ENCODE measurements around the gene PPP4R4. TPM values are rescaled to one million over a fixed set of nuclear protein-coding genes. Genes with fewer than 3 reads are reported as not detected.

Gene PPP4R4
- total and polyA plus RNA-seq, 5 experiments from 2014 or later: 0.07 to 1.5 (median 0.34) TPM; not detected in 1

DNA sequence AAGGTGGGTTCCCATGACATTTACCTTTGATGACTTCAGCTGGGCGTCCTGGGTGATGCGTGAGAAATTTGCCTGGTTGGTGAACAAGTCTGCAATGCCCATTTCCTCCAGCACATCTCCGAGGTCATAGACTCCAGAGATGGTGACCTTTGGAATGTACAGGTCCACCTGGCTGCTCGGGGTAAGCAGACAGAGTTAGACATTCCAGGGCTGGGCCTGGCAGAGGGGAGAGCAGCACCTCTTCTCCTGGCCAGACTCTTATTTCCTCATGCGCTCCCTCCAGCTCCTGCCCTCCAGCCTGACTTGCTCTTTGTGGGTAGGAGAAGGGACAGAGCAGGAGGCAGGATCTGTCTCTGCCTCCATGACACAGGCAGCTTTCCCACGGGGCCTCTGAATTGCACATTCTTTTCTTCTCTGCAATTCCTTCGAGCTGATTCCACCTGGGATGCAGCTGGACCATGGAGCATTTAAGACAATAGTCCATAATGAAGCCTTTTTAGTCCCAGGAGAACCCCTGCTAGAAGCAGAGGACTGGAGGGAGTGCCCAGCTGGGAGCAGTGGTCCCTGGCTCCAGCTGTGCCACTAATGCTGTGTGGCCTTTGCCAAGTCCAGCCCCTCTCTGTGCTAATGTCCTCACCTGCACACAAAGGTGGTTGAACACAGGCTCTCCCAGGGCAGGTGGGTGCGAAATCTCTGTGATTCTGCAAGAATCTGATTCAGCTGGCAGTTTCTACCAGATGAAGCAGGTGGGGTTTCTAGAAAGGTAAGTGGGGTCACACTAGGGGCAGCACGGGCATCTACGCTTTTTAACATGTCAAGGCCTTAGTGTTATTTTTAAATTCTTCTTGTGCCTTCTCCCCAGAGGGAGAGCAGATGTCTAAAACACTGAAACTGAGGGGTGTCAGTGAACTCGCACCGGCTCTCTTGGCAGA is 132.2 kb downstream of the PPP4R4 start:
- no peak overlapping the region for H3K4me3 Mint-ChIP-seq
- ATAC-seq (no peak), DNase-seq (no peak)
- peaks cover 3 to 18% (median 14%) of the 10 kb centered on the region in 5 donors for H3K27me3 Mint-ChIP-seq
- H3K4me1 Mint-ChIP-seq: no peaks in the 10 kb centered on the region
- POLR2A ChIA-PET: no interaction called here
- H3K27ac Mint-ChIP-seq: no peak overlapping the region
- peaks cover 9 to 28% (median 20%) of the 10 kb centered on the region in 9 donors for H3K9me3 Mint-ChIP-seq
- H3K36me3 Mint-ChIP-seq: peaks cover 0 to 16% (median 0%) of the 10 kb centered on the region in 3 donors

GRCh38 chr14:94307410-94307992 is 133.4 kb downstream of the PPP4R4 start:
- no peak for ATAC-seq
- DNase-seq: no peak
- Mint-ChIP-seq H3K27ac (no peak overlapping the region), H3K4me1 (no peaks in the 10 kb centered on the region), H3K36me3 (peaks cover 0 to 16% (median 0%) of the 10 kb centered on the region in 3 donors), H3K4me3 (no peak overlapping the region), H3K27me3 (peaks cover 3 to 18% (median 14%) of the 10 kb centered on the region in 5 donors), H3K9me3 (peaks cover 9 to 25% (median 20%) of the 10 kb centered on the region in 9 donors)
- POLR2A ChIA-PET: no interaction called here

DNA sequence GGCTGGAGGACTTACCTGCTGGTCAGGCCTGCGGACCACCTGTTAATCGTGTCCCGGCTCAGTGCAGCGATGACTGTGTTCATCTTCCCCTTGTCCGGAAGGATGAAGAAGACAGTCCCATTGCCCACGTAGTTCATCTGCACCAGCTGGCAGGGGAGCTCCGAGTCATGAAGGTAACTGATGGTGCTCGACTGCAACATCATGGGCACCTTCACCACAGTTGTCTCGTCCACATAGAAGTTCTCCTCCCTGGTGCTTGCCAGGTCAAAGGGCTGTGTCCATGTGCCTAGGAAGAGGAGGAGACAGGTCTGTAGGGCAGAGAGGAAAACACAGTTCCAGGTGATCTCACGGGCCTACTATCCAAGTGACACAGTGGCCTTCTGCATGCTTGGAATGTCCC is 135.6 kb downstream of the PPP4R4 start:
- DNase-seq (no peak), ATAC-seq (no peak)
- POLR2A ChIA-PET: no interaction called here
- Mint-ChIP-seq H3K27me3 (peaks cover 3 to 20% (median 17%) of the 10 kb centered on the region in 5 donors), H3K9me3 (peaks cover 9 to 27% (median 20%) of the 10 kb centered on the region in 9 donors), H3K27ac (no peak overlapping the region), H3K4me1 (no peaks in the 10 kb centered on the region), H3K36me3 (peaks cover 0 to 16% (median 0%) of the 10 kb centered on the region in 3 donors), H3K4me3 (no peak overlapping the region)

DNA sequence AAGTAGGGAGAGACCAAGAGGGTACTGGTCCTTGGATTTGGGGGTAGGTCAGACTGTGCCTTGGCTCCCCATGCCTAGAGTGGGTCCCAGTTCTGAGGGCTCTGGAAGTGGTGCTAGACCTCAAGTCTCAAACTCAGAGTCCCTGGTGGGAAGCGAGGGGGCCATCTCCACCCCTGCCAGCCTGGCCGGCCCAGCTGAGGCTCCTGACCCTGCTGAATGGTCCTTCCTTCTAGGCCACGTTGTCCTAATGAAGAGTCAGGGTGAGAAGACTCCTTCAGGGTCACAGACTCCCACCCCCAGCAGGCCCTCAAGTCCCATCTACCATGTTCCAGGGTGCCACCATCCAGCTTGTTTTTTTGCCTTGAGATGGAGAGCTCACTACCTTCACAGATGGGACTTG is 136.1 kb downstream of the PPP4R4 start:
- peaks cover 3 to 20% (median 14%) of the 10 kb centered on the region in 5 donors for H3K27me3 Mint-ChIP-seq
- peaks cover 9 to 29% (median 20%) of the 10 kb centered on the region in 9 donors for H3K9me3 Mint-ChIP-seq
- no peak overlapping the region for H3K27ac Mint-ChIP-seq
- H3K4me3 Mint-ChIP-seq: no peak overlapping the region
- ATAC-seq (no peak), DNase-seq (no peak)
- POLR2A ChIA-PET: no interaction called here
- H3K36me3 Mint-ChIP-seq: peaks cover 0 to 16% (median 0%) of the 10 kb centered on the region in 3 donors
- H3K4me1 Mint-ChIP-seq: no peaks in the 10 kb centered on the region

DNA sequence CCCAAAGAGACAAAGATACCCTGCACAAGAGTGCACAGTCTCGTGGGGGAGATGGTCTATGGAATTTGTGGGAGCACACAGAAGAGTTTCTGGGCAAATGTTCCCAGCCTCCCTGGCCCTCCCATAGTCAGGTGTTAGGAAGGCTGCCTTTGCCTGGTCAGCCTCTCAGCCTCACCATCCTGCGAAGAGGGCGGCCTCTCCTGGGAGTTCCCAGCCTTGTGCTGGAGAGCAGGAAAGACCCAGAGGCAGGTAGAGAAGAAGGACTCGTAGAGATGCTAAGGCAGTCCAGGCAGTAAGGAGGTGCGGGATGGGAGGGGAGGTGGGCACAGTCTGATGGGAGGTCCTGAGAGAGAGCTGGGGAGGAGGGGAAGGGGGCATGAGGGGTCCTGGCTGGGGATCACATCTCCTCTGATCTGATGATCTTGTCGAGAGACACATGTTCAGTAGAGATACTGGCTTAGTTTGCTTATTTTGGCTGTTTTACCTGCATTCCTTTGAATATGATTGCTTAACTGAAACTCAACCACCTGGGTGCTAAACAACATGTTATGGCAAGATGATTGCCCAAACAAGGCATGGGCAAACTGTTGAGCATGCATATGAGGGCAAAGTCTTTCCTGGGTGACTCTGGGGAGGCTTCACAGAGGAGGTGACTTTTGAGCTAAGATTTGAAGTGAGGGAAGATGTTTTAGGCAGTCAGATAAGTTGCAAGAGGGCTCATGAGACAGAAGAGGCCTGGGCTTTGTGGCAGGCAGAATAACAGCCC is 138.5 kb downstream of the PPP4R4 start:
- H3K27ac Mint-ChIP-seq: no peak overlapping the region

GRCh38 chr14:94313991-94314655 is 140.0 kb downstream of the PPP4R4 start:
- peaks cover 0 to 8% (median 2%) of the 10 kb centered on the region in 5 donors for H3K27me3 Mint-ChIP-seq
- POLR2A ChIA-PET: no interaction called here
- no peak overlapping the region for H3K4me3 Mint-ChIP-seq
- ATAC-seq (no peak), DNase-seq (no peak)
- H3K36me3 Mint-ChIP-seq: peaks cover 0 to 8% (median 0%) of the 10 kb centered on the region in 3 donors
- H3K9me3 Mint-ChIP-seq: peaks cover 0 to 17% (median 5%) of the 10 kb centered on the region in 9 donors
- H3K4me1 Mint-ChIP-seq: no peaks in the 10 kb centered on the region
- H3K27ac Mint-ChIP-seq: no peak overlapping the region

More for the DNA sequence above, 138.5 kb downstream of the PPP4R4 start:
- H3K4me3 Mint-ChIP-seq: no peak overlapping the region
- POLR2A ChIA-PET: no interaction called here
- H3K4me1 Mint-ChIP-seq: no peaks in the 10 kb centered on the region
- H3K27me3 Mint-ChIP-seq: peaks cover 3 to 20% (median 14%) of the 10 kb centered on the region in 5 donors
- ATAC-seq (no peak), DNase-seq (no peak)
- H3K9me3 Mint-ChIP-seq: peaks cover 6 to 31% (median 13%) of the 10 kb centered on the region in 9 donors
- peaks cover 0 to 18% (median 0%) of the 10 kb centered on the region in 3 donors for H3K36me3 Mint-ChIP-seq

GRCh38 chr14:94314890-94315289 is 140.8 kb downstream of the PPP4R4 start:
- no peaks in the 10 kb centered on the region for H3K4me1 Mint-ChIP-seq
- no peak overlapping the region for H3K4me3 Mint-ChIP-seq
- H3K9me3 Mint-ChIP-seq: peaks cover 0 to 14% (median 7%) of the 10 kb centered on the region in 9 donors
- DNase-seq: no peak
- POLR2A ChIA-PET: no interaction called here
- H3K27ac Mint-ChIP-seq: no peak overlapping the region
- peaks cover 0 to 6% (median 0%) of the 10 kb centered on the region in 3 donors for H3K36me3 Mint-ChIP-seq
- H3K27me3 Mint-ChIP-seq: peaks cover 0 to 8% (median 2%) of the 10 kb centered on the region in 5 donors
- ATAC-seq: no peak

GRCh38 chr14:94316692-94317091 is 142.6 kb downstream of the PPP4R4 start:
- POLR2A ChIA-PET: no interaction called here
- Mint-ChIP-seq H3K27ac (no peak overlapping the region), H3K9me3 (peaks cover 0 to 14% (median 7%) of the 10 kb centered on the region in 9 donors), H3K36me3 (peaks cover 0 to 6% (median 0%) of the 10 kb centered on the region in 3 donors), H3K4me1 (no peaks in the 10 kb centered on the region), H3K27me3 (peaks cover 0 to 13% (median 3%) of the 10 kb centered on the region in 5 donors), H3K4me3 (no peak overlapping the region)
- DNase-seq (no peak), ATAC-seq (no peak)

DNA sequence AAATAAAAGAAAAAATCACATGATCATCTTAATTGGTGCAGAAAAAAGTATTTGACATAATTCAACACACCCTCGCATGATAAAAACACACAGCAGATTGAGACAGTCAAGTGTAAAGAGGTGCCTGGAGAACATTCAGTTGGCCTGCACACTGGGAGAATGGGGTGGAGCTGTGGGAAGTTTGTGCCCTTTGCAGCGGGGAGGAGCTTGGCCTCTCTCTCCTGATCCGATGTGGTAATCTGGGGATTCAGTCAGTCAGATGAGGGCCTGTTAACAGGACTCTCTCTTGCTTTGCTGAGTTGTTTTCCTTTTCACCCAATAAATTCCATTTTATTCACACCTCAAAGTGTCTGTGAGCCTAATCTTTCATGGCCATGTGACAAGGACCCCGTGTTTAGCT is 143.1 kb downstream of the PPP4R4 start:
- POLR2A ChIA-PET: no interaction called here
- Mint-ChIP-seq H3K4me3 (no peak overlapping the region), H3K27ac (no peak overlapping the region), H3K27me3 (peaks cover 0 to 15% (median under 1%) of the 10 kb centered on the region in 5 donors), H3K36me3 (peaks cover 0 to 6% (median 0%) of the 10 kb centered on the region in 3 donors), H3K4me1 (no peaks in the 10 kb centered on the region), H3K9me3 (peaks cover 0 to 14% (median 7%) of the 10 kb centered on the region in 9 donors)
- ATAC-seq (no peak), DNase-seq (no peak)

DNA sequence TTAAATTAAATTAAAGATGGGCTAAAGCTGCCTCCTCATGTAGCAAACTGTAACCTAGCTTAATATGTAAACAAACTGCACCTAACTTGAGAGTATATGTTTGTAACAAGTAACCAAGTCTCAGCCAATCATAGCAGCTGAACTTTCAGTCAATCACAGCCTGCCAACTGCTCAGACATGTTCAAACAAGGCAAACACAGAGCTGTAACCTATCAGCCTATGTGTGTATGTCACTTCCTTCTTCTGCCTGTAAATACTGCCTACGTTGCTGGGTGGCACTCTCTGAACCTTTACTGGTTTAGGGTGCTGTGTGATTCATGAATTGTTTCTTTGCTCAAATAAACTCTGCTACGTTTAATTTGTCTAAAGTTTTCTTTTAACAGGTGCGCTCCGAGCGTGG is 146.1 kb downstream of the PPP4R4 start:
- ATAC-seq (no peak), DNase-seq (no peak)
- peaks cover 0 to 6% (median 0%) of the 10 kb centered on the region in 3 donors for H3K36me3 Mint-ChIP-seq
- peaks cover 0 to 9% (median 2%) of the 10 kb centered on the region in 5 donors for H3K27me3 Mint-ChIP-seq
- no peaks in the 10 kb centered on the region for H3K4me1 Mint-ChIP-seq
- peaks cover 0 to 10% (median 3%) of the 10 kb centered on the region in 9 donors for H3K9me3 Mint-ChIP-seq
- POLR2A ChIA-PET: no interaction called here
- no peak overlapping the region for H3K4me3 Mint-ChIP-seq
- H3K27ac Mint-ChIP-seq: no peak overlapping the region

- Mint-ChIP-seq H3K36me3 (peaks cover 0 to 6% (median 0%) of the 10 kb centered on the region in 3 donors), H3K9me3 (peaks cover 0 to 7% (median 2%) of the 10 kb centered on the region in 9 donors), H3K4me3 (no peak overlapping the region), H3K27me3 (peaks cover 3 to 11% (median 5%) of the 10 kb centered on the region in 5 donors), H3K27ac (no peak overlapping the region), H3K4me1 (no peaks in the 10 kb centered on the region)
- POLR2A ChIA-PET: no interaction called here
- ATAC-seq: no peak
- no peak for DNase-seq
Measured at GRCh38 chr14:94321421-94322271, 147.5 kb downstream of the PPP4R4 start.
